Adipose tissue (tissue), 3 donors: ENCODE measurements around the gene MGAT4B. TPM values are rescaled to one million over a fixed set of nuclear protein-coding genes. Genes with fewer than 3 reads are reported as not detected.
"Not testable (repeated sequence)": the region's sequence is repeated elsewhere in the genome, so short reads cannot be mapped to it uniquely, and the experiment has no call there.

Experiments used
- H3K27ac ChIP-seq: one replicate; pipeline ENCODE4 v1.5.1; 2013; ENCODE audit warnings: low read depth, low read length
- WGBS, 3 donors: extraction: QIAGEN DNeasy Blood & Tissue Kit; methylation state at CpG; one replicate each; pipeline ENCODE4 v1.1.7; 2013; 5-methylcytosine and 5-hydroxymethylcytosine counted together
- polyA plus RNA-seq, 3 donors: library from polyadenylated mRNA; stranded (reverse); fragments of 200-250 nt; gene quantifications; one replicate each; pipeline ENCODE4 v1.2.3, GENCODE V29; 2013
- donor health status: healthy with polysubstance abuse.
- donor health status: Bipolar disorder and iron deficiency.
- donor health status: healthy.

Gene MGAT4B
- 10 to 100 TPM; 39.5 to 62.5 (median 45.0) TPM for polyA plus RNA-seq

GRCh38 chr5:179806250-179807048 lies at the start of gene MGAT4B:
TSS of gene MGAT4B (minus strand) at chr5:179806866. CDS start at chr5:179806583, 283 bp downstream.
- WGBS, 3 donors: 0 to 2% (median 0%) methylated on average over 51 to 106 of the region's 108 CpGs
- peak within 1 kb of the TSS; percentile 81 for H3K27ac ChIP-seq

DNA sequence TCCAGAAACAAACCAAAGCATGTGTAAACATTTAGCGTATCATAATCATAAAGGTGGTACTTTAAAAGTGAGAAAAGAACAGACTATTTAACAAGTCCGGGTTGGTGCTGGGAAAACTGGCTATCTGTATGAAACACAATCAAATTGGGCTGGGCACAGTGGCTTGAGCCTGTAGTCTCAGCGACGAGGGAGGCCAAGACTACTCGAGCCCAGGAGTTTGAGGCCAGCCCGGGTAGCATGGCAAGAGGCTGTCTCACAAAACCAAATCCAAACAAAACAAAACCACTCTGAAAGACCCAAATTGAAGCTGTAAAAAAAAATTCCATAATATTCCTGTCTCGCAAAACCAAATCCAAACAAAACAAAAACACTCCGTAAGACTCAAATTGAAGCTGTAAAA lies 47.7 kb upstream of the MGAT4B start:
- no peak overlapping the region for H3K27ac ChIP-seq
- WGBS, 3 donors: 92 to 94% (median 94%) methylated on average over 8 of the region's 8 CpGs

- H3K27ac ChIP-seq: no peak overlapping the region
- 80 to 90% (median 83%) methylated on average over 8 of the region's 8 CpGs for WGBS, 3 donors
Observed at GRCh38 chr5:179852993-179853547, 46.4 kb upstream of the MGAT4B start.

DNA sequence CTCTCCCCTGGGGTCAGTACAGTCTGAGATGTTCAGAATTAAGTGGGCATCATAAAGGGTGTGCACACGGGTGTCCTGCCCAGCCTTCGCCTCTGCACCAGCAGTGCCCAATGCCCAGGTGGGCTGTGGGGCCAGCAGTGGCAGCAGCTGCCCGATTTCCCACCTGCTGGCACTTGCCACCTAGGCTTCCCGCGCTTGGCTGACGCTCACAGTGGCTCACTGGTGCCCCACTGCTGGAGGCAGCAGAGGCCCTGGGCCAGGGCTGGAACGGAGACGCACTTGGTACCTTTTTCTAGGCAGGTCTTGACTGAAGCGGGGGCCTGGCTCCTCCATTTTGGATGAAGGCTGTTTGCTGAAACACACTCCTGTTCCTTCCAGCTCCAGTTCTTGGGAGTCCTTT lies 35.0 kb upstream of the MGAT4B start:
- 56 to 96% (median 92%) methylated on average over 9 of the region's 9 CpGs for WGBS, 3 donors
- no peak overlapping the region for H3K27ac ChIP-seq

DNA sequence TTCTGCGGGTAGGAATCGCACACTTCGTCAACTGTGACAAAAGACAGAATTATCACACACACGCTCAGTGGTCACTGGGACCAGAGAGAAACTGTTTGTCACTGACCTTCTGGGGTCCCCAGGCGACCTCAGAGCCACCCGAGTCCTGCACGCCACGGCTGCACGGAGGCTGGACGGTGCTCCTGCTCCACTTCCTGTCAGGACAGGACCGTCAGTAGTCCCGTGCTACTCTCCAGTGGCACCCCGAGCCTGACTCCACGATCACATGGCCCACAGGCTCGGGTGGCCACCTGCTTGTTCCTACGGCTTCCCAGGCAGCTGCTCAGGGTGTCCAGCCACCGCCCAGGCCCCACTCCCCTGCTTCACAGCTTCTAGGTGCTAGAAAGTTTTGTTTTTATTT lies 34.1 kb upstream of the MGAT4B start:
- WGBS, 3 donors: 88 to 89% (median 89%) methylated on average over 17 of the region's 17 CpGs
- H3K27ac ChIP-seq: no peak overlapping the region

GRCh38 chr5:179840321-179840720 lies 33.7 kb upstream of the MGAT4B start:
- H3K27ac ChIP-seq: no peak overlapping the region
- 91 to 95% (median 94%) methylated on average over 11 of the region's 11 CpGs for WGBS, 3 donors

DNA sequence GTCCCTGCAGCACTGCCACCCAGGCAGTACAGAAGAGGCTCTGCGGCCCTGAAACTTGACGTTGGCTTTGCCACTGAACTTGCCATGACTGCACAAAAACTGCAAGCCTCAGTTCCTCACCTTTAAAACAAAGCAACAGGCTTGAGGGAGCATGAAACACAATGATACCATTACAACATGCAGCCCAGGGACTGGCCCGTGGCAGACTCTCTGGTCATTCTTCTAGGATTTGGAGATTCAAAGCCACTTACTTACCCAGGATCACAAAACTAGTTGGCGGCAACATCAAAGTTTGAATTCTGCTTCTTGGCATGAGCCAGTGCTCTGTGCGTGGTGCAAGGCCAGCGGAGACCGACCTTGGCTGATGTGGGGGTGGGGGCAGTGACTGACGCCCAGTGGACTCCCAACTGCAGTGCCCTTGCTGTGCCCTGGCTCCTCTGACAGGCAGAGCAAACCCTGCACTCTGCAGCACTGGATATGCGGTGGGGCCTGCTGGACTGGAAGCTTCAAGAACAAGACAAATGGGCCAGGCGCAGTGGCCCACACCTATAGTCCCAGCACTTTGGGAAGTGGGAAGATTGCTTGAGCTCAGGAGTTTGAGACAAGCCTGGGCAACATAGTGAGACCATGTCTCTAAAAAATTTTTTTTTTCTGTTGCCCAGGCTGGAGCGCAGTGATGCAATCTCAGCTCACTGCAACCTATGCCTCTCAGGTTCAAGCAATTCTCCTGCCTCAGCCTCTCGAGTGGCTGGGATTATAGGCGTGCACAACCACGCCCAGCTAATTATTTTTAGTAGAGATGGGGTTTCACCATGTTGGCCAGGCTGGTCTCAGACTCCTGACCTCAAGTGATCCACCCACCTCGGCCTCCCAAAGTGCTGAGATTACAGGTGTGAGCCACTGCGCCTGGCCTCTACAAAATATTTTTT lies 32.9 kb upstream of the MGAT4B start:
- no peak overlapping the region for H3K27ac ChIP-seq
- WGBS, 3 donors: 58 to 86% (median 80%) methylated on average over 16 of the region's 16 CpGs

DNA sequence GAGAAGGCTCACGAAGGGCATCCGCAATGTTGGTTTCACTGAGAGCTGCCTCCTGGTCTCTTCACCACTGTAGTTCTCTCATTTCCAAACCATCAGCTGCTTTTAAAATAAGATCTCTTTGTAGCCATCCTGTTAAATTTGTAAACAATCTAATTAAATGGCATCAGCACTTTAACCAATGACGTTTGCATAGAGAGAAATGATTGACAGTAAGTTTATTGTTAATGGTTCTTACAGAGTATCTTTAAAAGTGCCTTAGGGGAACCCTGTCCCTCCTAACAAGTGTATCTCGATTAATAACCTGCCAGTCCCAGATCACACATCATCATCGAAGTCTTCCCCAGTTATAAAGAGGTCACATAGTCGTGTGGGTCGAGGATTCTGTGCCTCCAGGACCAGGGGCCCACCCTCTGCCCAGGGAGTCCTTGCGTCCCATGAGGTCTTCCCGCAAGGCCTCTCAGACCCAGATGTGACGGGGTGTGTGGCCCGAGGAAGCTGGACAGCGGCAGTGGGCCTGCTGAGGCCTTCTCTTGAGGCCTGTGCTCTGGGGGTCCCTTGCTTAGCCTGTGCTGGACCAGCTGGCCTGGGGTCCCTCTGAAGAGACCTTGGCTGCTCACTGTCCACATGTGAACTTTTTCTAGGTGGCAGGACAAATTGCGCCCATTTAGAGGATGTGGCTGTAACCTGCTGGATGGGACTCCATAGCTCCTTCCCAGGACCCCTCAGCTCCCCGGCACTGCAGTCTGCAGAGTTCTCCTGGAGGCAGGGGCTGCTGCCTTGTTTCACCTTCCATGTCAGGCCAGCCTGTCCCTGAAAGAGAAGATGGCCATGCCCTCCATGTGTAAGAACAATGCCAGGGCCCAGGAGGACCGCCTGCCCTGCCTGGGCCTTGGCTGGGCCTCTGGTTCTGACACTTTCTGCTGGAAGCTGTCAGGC lies 30.7 kb upstream of the MGAT4B start:
- no peak overlapping the region for H3K27ac ChIP-seq
- WGBS, 3 donors: 86 to 90% (median 87%) methylated on average over 15 of the region's 15 CpGs

DNA sequence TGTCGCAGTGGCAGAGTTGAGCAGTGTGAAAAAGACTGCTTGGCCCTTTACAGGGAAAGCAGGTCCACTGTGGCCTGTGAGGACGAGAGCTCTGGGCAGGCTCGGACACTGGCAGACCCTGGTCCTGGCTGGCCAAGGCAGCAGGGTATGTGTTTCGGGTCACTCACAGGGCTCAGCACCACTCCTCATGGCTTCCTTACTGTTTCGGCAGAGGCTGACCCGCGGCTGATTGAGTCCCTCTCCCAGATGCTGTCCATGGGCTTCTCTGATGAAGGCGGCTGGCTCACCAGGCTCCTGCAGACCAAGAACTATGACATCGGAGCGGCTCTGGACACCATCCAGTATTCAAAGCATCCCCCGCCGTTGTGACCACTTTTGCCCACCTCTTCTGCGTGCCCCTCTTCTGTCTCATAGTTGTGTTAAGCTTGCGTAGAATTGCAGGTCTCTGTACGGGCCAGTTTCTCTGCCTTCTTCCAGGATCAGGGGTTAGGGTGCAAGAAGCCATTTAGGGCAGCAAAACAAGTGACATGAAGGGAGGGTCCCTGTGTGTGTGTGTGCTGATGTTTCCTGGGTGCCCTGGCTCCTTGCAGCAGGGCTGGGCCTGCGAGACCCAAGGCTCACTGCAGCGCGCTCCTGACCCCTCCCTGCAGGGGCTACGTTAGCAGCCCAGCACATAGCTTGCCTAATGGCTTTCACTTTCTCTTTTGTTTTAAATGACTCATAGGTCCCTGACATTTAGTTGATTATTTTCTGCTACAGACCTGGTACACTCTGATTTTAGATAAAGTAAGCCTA lies 29.8 kb upstream of the MGAT4B start:
- 83 to 85% (median 84%) methylated on average over 18 to 19 of the region's 19 CpGs for whole genome bisulfite sequencing, 3 donors
- no peak overlapping the region for H3K27ac ChIP-seq

DNA sequence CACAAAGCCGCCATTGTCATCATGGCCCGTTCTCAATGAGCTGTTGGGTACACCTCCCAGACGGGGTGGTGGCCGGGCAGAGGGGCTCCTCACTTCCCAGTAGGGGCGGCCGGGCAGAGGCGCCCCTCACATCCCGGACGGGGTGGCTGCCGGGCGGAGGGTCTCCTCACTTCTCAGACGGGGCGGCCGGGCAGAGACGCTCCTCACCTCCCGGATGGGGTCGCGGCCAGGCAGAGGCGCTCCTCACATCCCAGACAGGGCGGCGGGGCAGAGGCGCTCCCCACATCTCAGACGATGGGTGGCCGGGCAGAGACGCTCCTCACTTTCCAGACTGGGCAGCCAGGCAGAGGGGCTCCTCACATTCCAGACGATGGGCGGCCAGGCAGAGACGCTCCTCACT lies 28.2 kb upstream of the MGAT4B start:
- 91 to 98% (median 93%) methylated on average over 10 to 21 of the region's 28 CpGs for WGBS, 3 donors
- H3K27ac ChIP-seq: not testable (repeated sequence)

DNA sequence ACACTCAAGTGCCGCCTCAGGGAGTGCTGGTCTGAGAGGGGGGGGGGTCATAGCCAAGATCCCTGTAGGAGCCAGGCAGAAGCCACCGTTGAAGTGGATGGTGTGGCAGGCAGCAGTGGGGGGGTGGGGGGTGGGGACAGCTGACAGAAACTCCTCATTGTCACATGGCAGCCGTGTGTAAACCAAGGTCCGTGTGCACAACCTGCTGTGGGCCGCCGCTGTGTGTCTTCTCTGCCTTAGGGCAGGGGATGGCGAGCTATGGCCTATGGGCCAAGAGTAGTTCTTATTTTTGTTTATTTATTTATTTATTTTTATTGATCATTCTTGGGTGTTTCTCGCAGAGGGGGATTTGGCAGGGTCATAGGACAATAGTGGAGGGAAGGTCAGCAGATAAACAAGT lies 27.5 kb upstream of the MGAT4B start:
- WGBS, 3 donors: 82 to 90% (median 86%) methylated on average over 8 of the region's 8 CpGs
- no peak overlapping the region for H3K27ac ChIP-seq

DNA sequence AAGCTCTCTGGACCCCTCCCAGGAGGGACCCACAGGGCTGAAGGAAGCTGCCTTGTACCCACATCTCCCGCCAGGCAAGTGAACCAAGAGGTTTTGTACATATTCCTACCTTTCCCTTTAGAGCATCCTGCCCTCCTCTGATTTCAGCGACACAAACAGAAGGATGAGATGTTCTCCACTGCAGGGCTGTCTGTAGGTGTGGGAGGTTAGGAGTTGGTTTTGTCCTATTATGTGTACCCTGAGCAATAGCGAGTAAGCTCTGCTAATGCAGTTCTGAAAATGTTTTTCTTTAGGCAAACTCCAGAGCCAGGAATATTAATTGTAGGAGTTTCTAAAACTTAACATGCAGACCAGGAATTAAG lies 27.0 kb upstream of the MGAT4B start:
- 98% methylated on average over 3 of the region's 3 CpGs for WGBS, 3 donors
- no peak overlapping the region for H3K27ac ChIP-seq

DNA sequence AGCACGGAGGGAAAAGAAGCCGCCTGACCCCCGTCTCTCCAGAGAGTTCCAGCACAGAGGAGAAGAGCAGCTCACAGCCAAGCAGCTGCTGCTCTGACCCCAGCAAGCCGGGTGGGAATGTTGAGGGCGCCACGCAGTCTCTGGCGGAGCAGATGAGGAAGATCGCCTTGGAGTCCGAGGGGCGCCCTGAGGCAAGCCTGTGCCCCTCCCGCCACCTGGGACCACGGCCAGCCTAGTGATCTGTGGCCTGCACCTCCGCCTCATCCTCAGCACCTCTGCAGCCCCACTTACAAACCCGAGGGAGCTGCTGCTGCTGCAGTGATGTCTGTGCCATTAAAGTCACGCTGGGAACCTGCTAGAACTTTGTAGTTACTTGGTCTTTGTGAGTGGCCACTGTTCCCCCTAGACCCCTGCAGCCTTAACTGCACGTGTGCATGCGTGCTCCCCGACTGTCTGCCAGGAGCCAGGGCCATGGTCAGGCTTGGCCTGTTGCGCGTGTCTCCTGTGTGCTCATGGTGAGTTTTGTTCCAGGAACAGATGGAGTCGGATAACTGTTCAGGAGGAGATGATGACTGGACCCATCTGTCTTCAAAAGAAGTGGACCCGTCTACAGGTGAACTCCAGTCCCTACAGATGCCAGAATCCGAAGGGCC lies 26.5 kb upstream of the MGAT4B start:
- 86 to 89% (median 87%) methylated on average over 23 of the region's 23 CpGs for WGBS, 3 donors
- H3K27ac ChIP-seq: no peak overlapping the region

- H3K27ac ChIP-seq: no peak overlapping the region
- WGBS, 3 donors: 90 to 95% (median 95%) methylated on average over 20 of the region's 20 CpGs
Observed at GRCh38 chr5:179832039-179832745, 25.5 kb upstream of the MGAT4B start.

DNA sequence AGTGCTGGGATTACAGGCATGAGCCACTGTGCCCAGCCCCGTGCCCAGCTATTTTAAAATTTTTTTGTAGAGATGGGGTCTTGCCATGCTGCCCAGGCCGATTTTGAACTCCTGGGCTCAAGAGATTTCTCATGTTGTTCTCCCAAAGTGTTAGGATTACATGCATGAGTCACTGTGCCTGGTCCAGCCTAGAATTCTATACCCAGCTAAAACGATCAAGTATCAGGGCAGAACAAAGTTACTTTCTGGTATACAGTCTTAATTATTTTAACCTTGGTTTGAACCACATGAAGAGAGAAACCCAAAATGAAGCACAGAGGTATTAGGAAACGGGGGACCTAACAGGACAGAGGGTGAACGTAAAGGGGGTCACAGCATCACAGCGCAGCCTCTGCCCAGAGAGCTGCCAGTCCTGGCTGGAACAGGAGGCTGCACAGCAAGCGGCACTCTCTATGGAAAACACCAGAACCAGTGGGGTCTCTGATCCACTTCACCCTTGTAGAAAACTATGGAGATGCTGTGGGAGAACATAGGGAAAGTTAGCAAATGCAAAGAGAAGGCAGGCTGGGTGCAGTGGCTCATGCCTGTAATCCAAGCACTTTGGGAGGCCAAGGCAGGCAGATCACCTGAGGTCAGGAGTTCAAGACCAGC lies 24.3 kb upstream of the MGAT4B start:
- H3K27ac ChIP-seq: no peak overlapping the region
- 95 to 96% (median 96%) methylated on average over 7 of the region's 7 CpGs for WGBS, 3 donors
